ENCODE results near the gene SCOC. TPM values are rescaled to one million over a fixed set of nuclear protein-coding genes. Genes with fewer than 3 reads are reported as not detected.

The SCOC gene
- total and polyA plus RNA-seq, 2 donors (not counting 3 experiments of a cell fraction or from before 2014, with no cell fraction given) = 12.3 to 38.3 TPM

- dilution Hi-C loops (cut with MboI; ENCODE audit: extremely low pct_ligation_motif_present, low sequenced_read_pairs) = no loop called here
- Histone ChIP-seq H3K9me1 (replicated peaks; ENCODE audit: control insufficient read depth, extremely low read depth, insufficient read depth, low read length) (no peaks in the 10 kb centered on the region), H3K4me3 (replicated peaks in 1 of 3; ENCODE audit: insufficient read depth in 1 of 3, low read depth in 1 of 3, low read length in 3 of 3) (no peak overlapping the region), H3K36me3 (ENCODE audit: control insufficient read depth in 2 of 2, extremely low read depth in 1 of 2, insufficient read depth in 2 of 2, low read length in 2 of 2) (no peaks in the 10 kb centered on the region), H4K20me1 (replicated peaks; ENCODE audit: control insufficient read depth, extremely low read depth, insufficient read depth, low read length) (no peaks in the 10 kb centered on the region), H3K79me2 (ENCODE audit: control insufficient read depth, insufficient read depth, low read length) (no peaks in the 10 kb centered on the region), H3K9ac (replicated peaks; ENCODE audit: extremely low read depth, insufficient read depth, low read length) (no peak overlapping the region), H3K27ac (ENCODE audit: insufficient read depth, low read depth, low read length) (no peak overlapping the region), H3K4me2 (ENCODE audit: insufficient read depth, low read length) (no peak overlapping the region), H3K27me3 (ENCODE audit: control insufficient read depth in 2 of 2, insufficient read depth in 2 of 2, low read length in 2 of 2) (no peaks in the 10 kb centered on the region), H3K9me3 (replicated peaks; ENCODE audit: control insufficient read depth, insufficient read depth, low read length) (no peaks in the 10 kb centered on the region), H3K4me1 (ENCODE audit: control insufficient read depth, extremely low read depth, insufficient read depth, low read length) (peaks cover 10% of the 10 kb centered on the region), H2AFZ (ENCODE audit: low read depth, low read length) (no peak overlapping the region)
- POLR2A ChIA-PET = no interaction called here
- intact Hi-C loops (cut with micrococcal nuclease) = no loop called here
- no peak for TF ChIP-seq POLR2AphosphoS5 (IDR thresholded peaks at IDR 0.05; ENCODE audit: insufficient read depth, low read depth, low read length)
- CTCF ChIA-PET = interaction anchor here (0.6 to 5.5 kb wide), 7 partner anchors 10 to 706 kb away, joined by 3 to 118 read pairs (median 9); partner anchors contain the start of gene SCOC
- FAIRE-seq (no peak), DNase-seq (ENCODE audit: low read depth, low spot score) (no peak)
- BruUV-seq (replicated peaks) = no TSS peak
Measured at GRCh38 chr4:140363051-140363450, 10.4 kb upstream of the SCOC start.

- Histone ChIP-seq H2AFZ (ENCODE audit: low read depth, low read length) (no peak overlapping the region), H3K9ac (replicated peaks; ENCODE audit: extremely low read depth, insufficient read depth, low read length) (no peak overlapping the region), H3K27me3 (ENCODE audit: control insufficient read depth in 2 of 2, insufficient read depth in 2 of 2, low read length in 2 of 2) (no peaks in the 10 kb centered on the region), H3K79me2 (ENCODE audit: control insufficient read depth, insufficient read depth, low read length) (no peaks in the 10 kb centered on the region), H3K4me1 (ENCODE audit: control insufficient read depth, extremely low read depth, insufficient read depth, low read length) (peaks cover 7% of the 10 kb centered on the region), H3K4me3 (replicated peaks in 1 of 3; ENCODE audit: insufficient read depth in 1 of 3, low read depth in 1 of 3, low read length in 3 of 3) (no peak overlapping the region), H3K9me1 (replicated peaks; ENCODE audit: control insufficient read depth, extremely low read depth, insufficient read depth, low read length) (no peaks in the 10 kb centered on the region), H4K20me1 (replicated peaks; ENCODE audit: control insufficient read depth, extremely low read depth, insufficient read depth, low read length) (no peaks in the 10 kb centered on the region), H3K36me3 (ENCODE audit: control insufficient read depth in 2 of 2, extremely low read depth in 1 of 2, insufficient read depth in 2 of 2, low read length in 2 of 2) (no peaks in the 10 kb centered on the region), H3K9me3 (replicated peaks; ENCODE audit: control insufficient read depth, insufficient read depth, low read length) (no peaks in the 10 kb centered on the region), H3K4me2 (ENCODE audit: insufficient read depth, low read length) (no peak overlapping the region), H3K27ac (ENCODE audit: insufficient read depth, low read depth, low read length) (no peak overlapping the region)
- BruUV-seq (replicated peaks) = no TSS peak
- intact Hi-C loops (cut with micrococcal nuclease) = no loop called here
- FAIRE-seq (no peak), DNase-seq (ENCODE audit: low read depth, low spot score) (no peak)
- ChIA-PET CTCF (interaction anchor here (0.6 to 5.5 kb wide), 6 partner anchors 9 to 706 kb away, joined by 3 to 118 read pairs (median 8); partner anchors contain the start of gene SCOC), POLR2A (no interaction called here)
- no peak for TF ChIP-seq EZH2 (IDR thresholded peaks at IDR 0.05; ENCODE audit: borderline replicate concordance, low read depth, low read length, severe bottlenecking)
- TF ChIP-seq POLR2AphosphoS5 (IDR thresholded peaks at IDR 0.05; ENCODE audit: insufficient read depth, low read depth, low read length) = no peak
- no peak for TF ChIP-seq MYC (IDR thresholded peaks at IDR 0.05; ENCODE audit: low read depth, low read length)
- TF ChIP-seq MAX (IDR thresholded peaks at IDR 0.05; ENCODE audit: insufficient read depth, insufficient read length) = no peak
- no peak for TF ChIP-seq GATA2 (IDR thresholded peaks at IDR 0.05; ENCODE audit: insufficient read depth, insufficient read length, low read depth, low read length)
- TF ChIP-seq FOS (IDR thresholded peaks at IDR 0.05; ENCODE audit: borderline replicate concordance, insufficient read depth, low read length) = no peak
- TF ChIP-seq CTCF (IDR thresholded peaks at IDR 0.05; ENCODE audit: extremely low read depth in 1 of 2, insufficient read depth in 1 of 2, low read depth in 1 of 2, low read length in 2 of 2) = no peak
- TF ChIP-seq JUN (IDR thresholded peaks at IDR 0.05; ENCODE audit: borderline replicate concordance, insufficient read depth, insufficient read length, low read depth) = no peak
- TF ChIP-seq POLR2A (IDR thresholded peaks at IDR 0.05; ENCODE audit: low read depth, low read length) = no peak
- dilution Hi-C loops (cut with MboI; ENCODE audit: extremely low pct_ligation_motif_present, low sequenced_read_pairs) = no loop called here
Measured at GRCh38 chr4:140363558-140363957, 9.9 kb upstream of the SCOC start.

Data from endothelial cell of umbilical vein (primary cell).